GM12878 (cell line): Measurements from ENCODE around the gene TRERF1. TPM values are rescaled to one million over a fixed set of nuclear protein-coding genes. Genes with fewer than 3 reads are reported as not detected.

Experiments
- ATAC-seq: fragments of 200-7000 bp; cut with Tn5 transposase; 3 replicates; pipeline ENCODE4 v1.9.1; 2020; ENCODE audit warnings: mild to moderate bottlenecking, moderate library complexity
- BruUV-seq: library from RNA; stranded (reverse); fragments of 400-500 nt; replicated peaks from 2 replicates; lab custom pipeline; 2021; lab: Mats Ljungman, UMichigan
- CTCF ChIA-PET: fragments of 300-600 bp; sonication (Branson Sonifier 250); formaldehyde crosslinking; extraction: SDS; loops from one replicate; lab custom pipeline; 2021; ENCODE audit warnings: inconsistent platforms; lab: Yijun Ruan, JAX
- POLR2A ChIA-PET: fragments of 350-600 bp; formaldehyde crosslinking; extraction: SDS; loops from one replicate; lab custom pipeline; 2021; ENCODE audit warnings: inconsistent platforms; lab: Charles Lee
- RAD21 ChIA-PET: fragments of 300-600 bp; sonication (Branson Sonifier 250); formaldehyde crosslinking; loops from one replicate; lab custom pipeline; 2023; ENCODE audit warnings: antibody characterized with exemption; ENCODE audit not compliant: unreplicated experiment; lab: Charles Lee
- SMC1A ChIA-PET: fragments of 300-600 bp; sonication (Branson Sonifier 250); formaldehyde crosslinking; loops from one replicate; lab custom pipeline; 2023; ENCODE audit not compliant: unreplicated experiment, uncharacterized antibody; lab: Charles Lee
- DNase-seq: peaks from one replicate; pipeline ENCODE4 v3.0.0-alpha.2; 2011; ENCODE audit warnings: low read depth, low spot score
- FAIRE-seq: peaks from 3 replicates; lab custom pipeline; 2011; peaks lifted over from hg19 to GRCh38; lab: Jason Lieb, UNC
- H2AFZ ChIP-seq: 2 replicates; pipeline ENCODE4 v1.6.0; 2011; ENCODE audit warnings: low read depth, low read length, control low read depth; ENCODE audit not compliant: control insufficient read depth
- H3K27ac ChIP-seq: 2 replicates; pipeline ENCODE4 v1.5.1; 2011; ENCODE audit warnings: control low read depth; ENCODE audit not compliant: control insufficient read depth, insufficient read depth
- H3K27me3 ChIP-seq, 2 experiments: replicated peaks in 1 of 2; 2 replicates each; pipeline versions ENCODE4 v1.6.0 to v1.6.1; 2011; ENCODE audit warnings: low read length in 1 of 2; ENCODE audit not compliant: control insufficient read depth in 2 of 2, insufficient read depth in 2 of 2
- H3K36me3 ChIP-seq, 2 experiments: 2 replicates each; pipeline ENCODE4 v1.5.1; 2011; ENCODE audit warnings: low read length in 1 of 2; ENCODE audit not compliant: control insufficient read depth in 2 of 2, insufficient read depth in 2 of 2
- H3K4me1 ChIP-seq: 2 replicates; pipeline ENCODE4 v1.6.1; 2011; ENCODE audit warnings: mild to moderate bottlenecking, low read length, moderate library complexity, mixed read lengths; ENCODE audit not compliant: control insufficient read depth, insufficient read depth
- H3K4me2 ChIP-seq: 2 replicates; pipeline ENCODE4 v1.6.0; 2011; ENCODE audit warnings: control low read depth; ENCODE audit not compliant: control insufficient read depth, insufficient read depth
- H3K4me3 ChIP-seq: fragments of 200-600 bp; sonication (generic); 2 replicates; pipeline ENCODE4 v1.5.1; 2016
- H3K79me2 ChIP-seq: 2 replicates; pipeline ENCODE4 v1.6.0; 2011; ENCODE audit warnings: low read length; ENCODE audit not compliant: control insufficient read depth, insufficient read depth
- H3K9ac ChIP-seq: 2 replicates; pipeline ENCODE4 v1.8.0; 2011; ENCODE audit warnings: low read length, control low read depth, mixed read lengths; ENCODE audit not compliant: control insufficient read depth, insufficient read depth
- H3K9me3 ChIP-seq: replicated peaks from 3 replicates; pipeline ENCODE4 v1.5.1; 2011; ENCODE audit warnings: mild to moderate bottlenecking, low read length; ENCODE audit not compliant: control insufficient read depth, insufficient read depth
- H4K20me1 ChIP-seq: 2 replicates; pipeline ENCODE4 v1.6.0; 2011; ENCODE audit not compliant: control insufficient read depth, insufficient read depth
- ATF2 ChIP-seq: IDR thresholded peaks from 2 replicates; pipeline ENCODE4 v1.6.1; 2012; ENCODE audit warnings: low read length, inconsistent platforms
- BRCA1 ChIP-seq: IDR thresholded peaks from 2 replicates; pipeline ENCODE4 v1.6.1; 2011; ENCODE audit warnings: low read depth, low read length, improper control_type of control experiment
- CBX5 ChIP-seq: sonication (generic); IDR thresholded peaks from 2 replicates; pipeline ENCODE4 v1.6.1; 2016; ENCODE audit warnings: low read depth, moderate library complexity, mild to moderate bottlenecking, inconsistent platforms
- FOXM1 ChIP-seq: IDR thresholded peaks from 2 replicates; pipeline ENCODE4 v1.6.1; 2012; ENCODE audit warnings: low read depth, mild to moderate bottlenecking, inconsistent platforms, low read length, moderate library complexity
- HDAC2 ChIP-seq: fragments of 200-600 bp; sonication (generic); IDR thresholded peaks from 2 replicates; pipeline ENCODE4 v1.6.1; 2017
- IKZF1 ChIP-seq: fragments of 450-650 bp; conservative IDR thresholded peaks from 2 replicates; pipeline ENCODE4 v1.6.1; 2017; ENCODE audit warnings: antibody characterized with exemption, mild to moderate bottlenecking
- IRF4 ChIP-seq: IDR thresholded peaks from 2 replicates; pipeline ENCODE4 v1.6.1; 2011; ENCODE audit warnings: low read depth, low read length
- JUNB ChIP-seq: IDR thresholded peaks from 2 replicates; pipeline ENCODE4 v1.6.1; 2016; ENCODE audit warnings: antibody characterized with exemption, mild to moderate bottlenecking
- NFIC ChIP-seq: IDR thresholded peaks from 2 replicates; pipeline ENCODE4 v1.6.1; 2012; ENCODE audit warnings: low read depth, mild to moderate bottlenecking, inconsistent platforms, low read length, moderate library complexity
- NFYB ChIP-seq: IDR thresholded peaks from 2 replicates; pipeline ENCODE4 v1.6.1; 2011; ENCODE audit warnings: low read depth, mild to moderate bottlenecking, low read length, improper control_type of control experiment, moderate library complexity; ENCODE audit not compliant: insufficient read depth
- PML ChIP-seq: IDR thresholded peaks from 2 replicates; pipeline ENCODE4 v1.6.1; 2012; ENCODE audit warnings: low read length, inconsistent platforms
- SKIL ChIP-seq: fragments of 450-650 bp; IDR thresholded peaks from 2 replicates; pipeline ENCODE4 v1.6.1; 2017; ENCODE audit warnings: mild to moderate bottlenecking, low read depth, inconsistent platforms; ENCODE audit not compliant: poor library complexity, severe bottlenecking
- SREBF1 ChIP-seq: IDR thresholded peaks from 2 replicates; pipeline ENCODE4 v1.6.1; 2012; ENCODE audit warnings: mild to moderate bottlenecking, low read length
- STAT1 ChIP-seq: fragments of 450-650 bp; conservative IDR thresholded peaks from 2 replicates; pipeline ENCODE4 v1.6.1; 2014; ENCODE audit warnings: antibody characterized with exemption, mild to moderate bottlenecking
- WGBS: methylation state at CpG from one replicate; pipeline ENCODE4 v1.1.6; 2016; ENCODE audit warnings: low lambda C conversion rate; ENCODE audit not compliant: insufficient replicate concordance, insufficient coverage; ENCODE audit errors: missing lambda C conversion rate; 5-methylcytosine and 5-hydroxymethylcytosine counted together
- in situ Hi-C: fragments of 300-500 bp; cut with MboI; formaldehyde crosslinking; loops from 9 replicates; pipeline ENCODE4 v1.14.3; 2018; ENCODE audit warnings: mixed read lengths
- intact Hi-C: fragments of 100-400 bp; cut with micrococcal nuclease; formaldehyde crosslinking; loops from one replicate; pipeline ENCODE4 v1.14.2; 2022; ENCODE audit not compliant: unreplicated experiment
- polyA plus RNA-seq, 11 experiments: library from polyadenylated mRNA; depleted of rRNA in 4 of 11; unstranded in 6 of 11; stranded (reverse) in 5 of 11; fragments of >200 nt; fragmentation: Nextera tagmentation in 4 of 11; fragmentation: Illumina TruSeq in 1 of 11; extraction: Ambion mirVana in 4 of 11; extraction: Trizol in 1 of 11; gene quantifications; 1 replicate in 1 of 11; 2 replicates in 10 of 11; pipeline versions ENCODE4 v1.2.1 to v1.2.3, GENCODE V29; 2011 to 2016; ENCODE audit warnings: inconsistent platforms in 2 of 11, missing spikeins in 2 of 11, low read depth in 1 of 11
- total RNA-seq, 4 experiments: library from RNA; depleted of rRNA in 3 of 4; stranded (reverse); fragments of >200 nt in 3 of 4; fragmentation: Illumina TruSeq in 1 of 4; extraction: Trizol in 1 of 4; gene quantifications; 2 replicates each; pipeline versions ENCODE4 v1.2.1 to v1.2.3, GENCODE V29; 2013 to 2021
- TF ChIP-seq, protein P1 (sequence below): fragments of 150-350 bp; IDR thresholded peaks from 2 replicates; pipeline ENCODE4 v1.6.1; 2014; ENCODE audit warnings: mild to moderate bottlenecking, low read depth, low read length
- TF ChIP-seq, protein P2 (sequence below): IDR thresholded peaks from 2 replicates; pipeline ENCODE4 v1.6.1; 2012; ENCODE audit warnings: low read depth, low read length, improper control_type of control experiment

TRERF1 gene
- total and polyA plus RNA-seq, 10 of the 15 experiments (the other 5 are each of a cell fraction or from before 2014, with no cell fraction given), result 2.2 to 19.4 (median 7.2) TPM

- TF ChIP-seq, protein P1, sequence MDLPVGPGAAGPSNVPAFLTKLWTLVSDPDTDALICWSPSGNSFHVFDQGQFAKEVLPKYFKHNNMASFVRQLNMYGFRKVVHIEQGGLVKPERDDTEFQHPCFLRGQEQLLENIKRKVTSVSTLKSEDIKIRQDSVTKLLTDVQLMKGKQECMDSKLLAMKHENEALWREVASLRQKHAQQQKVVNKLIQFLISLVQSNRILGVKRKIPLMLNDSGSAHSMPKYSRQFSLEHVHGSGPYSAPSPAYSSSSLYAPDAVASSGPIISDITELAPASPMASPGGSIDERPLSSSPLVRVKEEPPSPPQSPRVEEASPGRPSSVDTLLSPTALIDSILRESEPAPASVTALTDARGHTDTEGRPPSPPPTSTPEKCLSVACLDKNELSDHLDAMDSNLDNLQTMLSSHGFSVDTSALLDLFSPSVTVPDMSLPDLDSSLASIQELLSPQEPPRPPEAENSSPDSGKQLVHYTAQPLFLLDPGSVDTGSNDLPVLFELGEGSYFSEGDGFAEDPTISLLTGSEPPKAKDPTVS, result no peak
- TF ChIP-seq NFYB, result no peak
- TF ChIP-seq JUNB, result no peak
- no peak for TF ChIP-seq NFIC
- no peak for TF ChIP-seq STAT1
- no peak for TF ChIP-seq SREBF1
- TF ChIP-seq, all 136 proteins: peak for 0
These were observed 173.4 kb downstream of the TRERF1 start (continued) for GRCh38 chr6:42278131-42278853.

DNA sequence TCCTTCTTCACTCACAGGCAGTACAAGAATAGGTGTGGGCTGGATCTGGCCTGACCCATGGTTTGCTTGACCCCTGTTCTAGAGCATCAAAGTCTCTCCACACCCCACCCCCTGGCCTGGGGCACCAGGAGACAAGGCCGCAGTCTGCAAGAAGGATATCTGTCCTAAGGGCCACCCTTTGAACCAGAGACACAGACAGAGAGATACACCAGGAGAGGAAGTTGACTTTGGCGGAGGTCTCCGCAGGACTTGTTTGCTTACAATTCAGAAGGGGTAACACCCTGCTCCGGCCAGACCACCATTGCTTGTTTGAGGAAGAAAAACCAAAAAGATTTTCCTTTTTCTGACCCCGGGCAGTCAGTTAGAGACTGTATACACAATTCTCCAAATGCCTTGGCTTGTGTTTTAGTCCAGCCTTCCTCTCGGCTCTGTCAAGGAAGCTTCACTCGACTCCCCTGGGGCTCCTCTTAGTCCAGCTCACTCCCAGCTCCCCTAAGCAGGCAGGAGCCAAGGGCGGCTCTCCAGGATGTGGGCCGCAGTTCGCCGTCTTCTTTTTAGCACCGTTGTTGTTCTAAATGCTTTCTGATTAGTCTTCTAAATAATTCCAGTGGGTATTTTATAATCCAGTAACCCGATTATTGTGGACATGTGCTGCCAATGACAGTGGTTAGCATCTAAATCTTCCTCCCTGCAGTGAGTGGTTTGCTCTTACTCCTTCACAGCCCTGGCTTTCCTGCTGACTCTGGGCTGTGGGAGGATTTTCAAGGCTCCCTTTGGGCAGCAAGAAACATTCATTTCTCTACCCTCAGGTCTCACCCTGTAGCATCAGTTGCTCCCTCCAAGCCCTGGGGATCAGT is 175.5 kb downstream of the TRERF1 start:
- no peaks in the 10 kb centered on the region for H3K79me2 ChIP-seq
- H3K4me2 ChIP-seq, result no peak overlapping the region
- in situ Hi-C loops (no loop called here), intact Hi-C loops (no loop called here)
- DNase-seq, result no peak
- no peaks in the 10 kb centered on the region for H3K9me3 ChIP-seq
- no peak overlapping the region for H3K4me3 ChIP-seq
- H3K4me1 ChIP-seq, result peaks cover 11% of the 10 kb centered on the region
- H3K27me3 ChIP-seq, result no peaks in the 10 kb centered on the region
- H3K36me3 ChIP-seq, result no peaks in the 10 kb centered on the region; a peak in 1 of 4 replicates
- ChIA-PET SMC1A (no interaction called here), POLR2A (no interaction called here), RAD21 (no interaction called here), CTCF (interaction anchor here (1.2 to 1.6 kb wide), 2 partner anchors 113 to 271 kb away, joined by 3 to 4 read pairs; no protein-coding TSS in a partner anchor)
- H4K20me1 ChIP-seq, result no peaks in the 10 kb centered on the region
- H3K9ac ChIP-seq, result no peak overlapping the region
- no peak for FAIRE-seq
- no peak overlapping the region for H3K27ac ChIP-seq
- BruUV-seq, result no TSS peak
- WGBS, result 92% methylated on average over 13 of the region's 13 CpGs
- no peak overlapping the region for H2AFZ ChIP-seq
- ATAC-seq, result no peak
- TF ChIP-seq, protein P2, sequence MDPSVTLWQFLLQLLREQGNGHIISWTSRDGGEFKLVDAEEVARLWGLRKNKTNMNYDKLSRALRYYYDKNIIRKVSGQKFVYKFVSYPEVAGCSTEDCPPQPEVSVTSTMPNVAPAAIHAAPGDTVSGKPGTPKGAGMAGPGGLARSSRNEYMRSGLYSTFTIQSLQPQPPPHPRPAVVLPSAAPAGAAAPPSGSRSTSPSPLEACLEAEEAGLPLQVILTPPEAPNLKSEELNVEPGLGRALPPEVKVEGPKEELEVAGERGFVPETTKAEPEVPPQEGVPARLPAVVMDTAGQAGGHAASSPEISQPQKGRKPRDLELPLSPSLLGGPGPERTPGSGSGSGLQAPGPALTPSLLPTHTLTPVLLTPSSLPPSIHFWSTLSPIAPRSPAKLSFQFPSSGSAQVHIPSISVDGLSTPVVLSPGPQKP, result no peak
- TF ChIP-seq CBX5 (no peak), SKIL (no peak), PML (no peak), BRCA1 (no peak), HDAC2 (no peak), IRF4 (no peak), ATF2 (no peak), IKZF1 (no peak), FOXM1 (no peak)
